ENCODE measurements around the gene ARAP3. TPM values are rescaled to one million over a fixed set of nuclear protein-coding genes. Genes with fewer than 3 reads are reported as not detected.

ARAP3 gene
- total RNA-seq, 2 donors from 2014 or later, result 5.6 to 12.5 TPM

GRCh38 chr5:141649972-141650371 is 32.1 kb downstream of the ARAP3 start:
- H3K27me3 ChIP-seq, result no peaks in the 10 kb centered on the region
- no peak for DNase-seq (ENCODE audit: low spot score)
- no peak overlapping the region for H3K4me3 ChIP-seq
- H3K27ac ChIP-seq, result no peak overlapping the region
- peaks cover 0 to 16% of the 10 kb centered on the region in 2 donors for H3K4me1 ChIP-seq
- H3K9me3 ChIP-seq, result no peaks in the 10 kb centered on the region
- no peak for TF ChIP-seq CTCF (IDR thresholded peaks at IDR 0.05)
- H3K36me3 ChIP-seq, result no peaks in the 10 kb centered on the region

- Histone ChIP-seq H3K9me3 (no peaks in the 10 kb centered on the region), H3K36me3 (no peaks in the 10 kb centered on the region), H3K27ac (no peak overlapping the region), H3K4me1 (peaks cover 0 to 16% of the 10 kb centered on the region in 2 donors), H3K4me3 (no peak overlapping the region), H3K27me3 (no peaks in the 10 kb centered on the region)
- no peak for DNase-seq (ENCODE audit: low spot score)
- no peak for TF ChIP-seq CTCF (IDR thresholded peaks at IDR 0.05)
These were observed 32.9 kb downstream of the ARAP3 start for GRCh38 chr5:141649056-141649688.

DNA sequence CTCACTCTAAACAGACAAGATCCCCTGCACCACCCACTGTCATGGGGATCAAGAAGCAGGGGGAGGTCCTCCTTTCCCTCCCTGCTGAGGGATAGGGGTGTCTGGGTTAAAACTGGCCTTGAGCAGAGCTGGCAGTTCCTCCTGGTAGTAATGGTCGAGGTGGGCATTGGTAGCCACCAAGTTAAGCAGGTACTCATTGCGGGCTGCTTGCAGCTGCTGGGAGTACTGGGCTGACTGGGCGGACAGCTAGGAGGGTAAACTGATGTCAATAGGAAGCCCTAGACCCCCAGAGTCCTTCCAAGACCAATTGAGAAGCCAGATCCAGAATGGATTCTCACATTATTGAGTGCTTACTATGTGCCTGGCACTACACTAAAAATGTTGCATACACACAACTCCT is 34.2 kb downstream of the ARAP3 start:
- no peak for DNase-seq (ENCODE audit: low spot score)
- H3K36me3 ChIP-seq, result no peaks in the 10 kb centered on the region

GRCh38 chr5:141647242-141647641 is 34.8 kb downstream of the ARAP3 start:
- H3K27ac ChIP-seq, result no peak overlapping the region
- H3K9me3 ChIP-seq, result no peaks in the 10 kb centered on the region
- H3K36me3 ChIP-seq, result no peaks in the 10 kb centered on the region
- no peak overlapping the region for H3K4me3 ChIP-seq
- H3K27me3 ChIP-seq, result no peaks in the 10 kb centered on the region
- DNase-seq (ENCODE audit: low spot score), result no peak
- peaks cover 0 to 16% of the 10 kb centered on the region in 2 donors for H3K4me1 ChIP-seq
- no peak for TF ChIP-seq CTCF (IDR thresholded peaks at IDR 0.05)

More for the DNA sequence above, 34.2 kb downstream of the ARAP3 start:
- H3K4me3 ChIP-seq, result no peak overlapping the region
- TF ChIP-seq CTCF (IDR thresholded peaks at IDR 0.05), result no peak
- no peaks in the 10 kb centered on the region for H3K9me3 ChIP-seq
- H3K27ac ChIP-seq, result no peak overlapping the region
- H3K27me3 ChIP-seq, result no peaks in the 10 kb centered on the region
- H3K4me1 ChIP-seq, result peaks cover 0 to 16% of the 10 kb centered on the region in 2 donors

GRCh38 chr5:141646026-141646425 is 36.0 kb downstream of the ARAP3 start:
- H3K27ac ChIP-seq, result no peak overlapping the region
- DNase-seq (ENCODE audit: low spot score), result no peak
- no peaks in the 10 kb centered on the region for H3K36me3 ChIP-seq
- no peaks in the 10 kb centered on the region for H3K9me3 ChIP-seq
- H3K4me1 ChIP-seq, result peaks cover 0 to 9% of the 10 kb centered on the region in 2 donors
- no peaks in the 10 kb centered on the region for H3K27me3 ChIP-seq
- TF ChIP-seq CTCF (IDR thresholded peaks at IDR 0.05), result no peak
- no peak overlapping the region for H3K4me3 ChIP-seq
